OCI-LY1 (cell line): ENCODE measurements around the gene GNAT1.

Source experiments
- EZH2 ChIP-seq: fragments of 200-600 bp; sonication (generic), shearing (Covaris generic); IDR thresholded peaks from 2 replicates; pipeline ENCODE4 v1.8.0; 2017; ENCODE audit warnings: borderline replicate concordance, mixed run types, mild to moderate bottlenecking, antibody characterized with exemption, low read length, moderate library complexity, mixed read lengths
- TF ChIP-seq, protein P1 (sequence below): fragments of 200-600 bp; sonication (generic), shearing (Covaris generic); IDR thresholded peaks from 2 replicates; pipeline ENCODE4 v1.5.1; 2017; ENCODE audit warnings: mild to moderate bottlenecking, antibody characterized with exemption, low read length, moderate library complexity, mixed read lengths

DNA sequence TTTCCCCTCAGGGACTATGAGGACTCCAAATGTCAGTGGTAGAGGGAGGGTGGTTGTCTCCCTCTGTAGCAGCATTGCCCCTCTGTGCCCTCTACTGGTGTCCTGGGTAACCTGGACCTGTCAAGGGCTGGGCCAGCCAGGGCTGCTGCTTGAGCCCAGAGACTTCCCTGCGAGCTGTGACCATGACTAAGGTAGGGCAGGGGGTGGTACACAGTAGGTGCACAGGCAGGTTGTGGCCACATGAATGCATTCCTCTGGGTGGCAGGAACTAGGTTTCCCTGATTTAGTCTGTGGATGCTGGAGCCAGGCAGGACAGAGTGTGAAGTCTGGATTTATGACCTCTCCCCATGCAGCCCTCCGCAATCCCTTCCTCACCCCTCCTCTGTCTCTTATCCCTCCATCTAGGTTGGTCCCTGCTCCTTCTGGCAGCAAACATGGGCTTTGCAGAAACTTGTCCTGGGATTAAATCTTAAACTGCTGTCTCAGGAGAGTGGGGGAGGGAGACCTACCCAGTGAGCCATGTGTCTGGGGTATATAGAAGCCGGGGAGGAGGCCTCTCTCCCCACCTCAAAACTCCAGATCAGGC is 45.0 kb upstream of the GNAT1 start:
- TF ChIP-seq, protein P1, sequence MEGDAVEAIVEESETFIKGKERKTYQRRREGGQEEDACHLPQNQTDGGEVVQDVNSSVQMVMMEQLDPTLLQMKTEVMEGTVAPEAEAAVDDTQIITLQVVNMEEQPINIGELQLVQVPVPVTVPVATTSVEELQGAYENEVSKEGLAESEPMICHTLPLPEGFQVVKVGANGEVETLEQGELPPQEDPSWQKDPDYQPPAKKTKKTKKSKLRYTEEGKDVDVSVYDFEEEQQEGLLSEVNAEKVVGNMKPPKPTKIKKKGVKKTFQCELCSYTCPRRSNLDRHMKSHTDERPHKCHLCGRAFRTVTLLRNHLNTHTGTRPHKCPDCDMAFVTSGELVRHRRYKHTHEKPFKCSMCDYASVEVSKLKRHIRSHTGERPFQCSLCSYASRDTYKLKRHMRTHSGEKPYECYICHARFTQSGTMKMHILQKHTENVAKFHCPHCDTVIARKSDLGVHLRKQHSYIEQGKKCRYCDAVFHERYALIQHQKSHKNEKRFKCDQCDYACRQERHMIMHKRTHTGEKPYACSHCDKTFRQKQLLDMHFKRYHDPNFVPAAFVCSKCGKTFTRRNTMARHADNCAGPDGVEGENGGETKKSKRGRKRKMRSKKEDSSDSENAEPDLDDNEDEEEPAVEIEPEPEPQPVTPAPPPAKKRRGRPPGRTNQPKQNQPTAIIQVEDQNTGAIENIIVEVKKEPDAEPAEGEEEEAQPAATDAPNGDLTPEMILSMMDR = 0 out of 2 replicates have a peak, but pooled peaks have one; percentile 6
- no peak for TF ChIP-seq EZH2
